ENCODE measurements around the gene CHMP1A. TPM values are rescaled to one million over a fixed set of nuclear protein-coding genes. Genes with fewer than 3 reads are reported as not detected.

The CHMP1A gene
- total RNA-seq, 4 donors from 2014 or later, result 40.4 to 64.3 (median 50.3) TPM

DNA sequence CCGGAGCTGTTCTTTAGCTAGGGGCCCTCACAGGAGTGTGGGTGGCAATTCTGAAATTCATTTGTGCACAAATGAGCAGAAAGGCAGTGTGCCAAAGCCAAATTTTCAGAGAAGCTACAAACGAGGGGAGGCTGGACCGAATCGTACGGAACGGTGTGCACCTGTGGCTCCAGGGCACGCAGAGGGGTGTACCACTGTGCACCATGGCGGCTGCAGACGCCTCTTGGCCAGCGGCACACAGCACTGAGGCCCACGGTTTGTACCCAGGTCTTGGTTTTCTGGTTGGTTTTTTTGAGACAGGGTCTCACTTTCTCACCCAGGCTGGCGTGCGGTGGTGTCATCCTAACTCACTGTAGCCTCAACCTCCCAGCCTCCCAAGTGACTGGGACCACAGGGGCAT is 14.9 kb downstream of the CHMP1A start:
- TF ChIP-seq CTCF (IDR thresholded peaks at IDR 0.05; ENCODE audit: low read depth), result no peak

DNA sequence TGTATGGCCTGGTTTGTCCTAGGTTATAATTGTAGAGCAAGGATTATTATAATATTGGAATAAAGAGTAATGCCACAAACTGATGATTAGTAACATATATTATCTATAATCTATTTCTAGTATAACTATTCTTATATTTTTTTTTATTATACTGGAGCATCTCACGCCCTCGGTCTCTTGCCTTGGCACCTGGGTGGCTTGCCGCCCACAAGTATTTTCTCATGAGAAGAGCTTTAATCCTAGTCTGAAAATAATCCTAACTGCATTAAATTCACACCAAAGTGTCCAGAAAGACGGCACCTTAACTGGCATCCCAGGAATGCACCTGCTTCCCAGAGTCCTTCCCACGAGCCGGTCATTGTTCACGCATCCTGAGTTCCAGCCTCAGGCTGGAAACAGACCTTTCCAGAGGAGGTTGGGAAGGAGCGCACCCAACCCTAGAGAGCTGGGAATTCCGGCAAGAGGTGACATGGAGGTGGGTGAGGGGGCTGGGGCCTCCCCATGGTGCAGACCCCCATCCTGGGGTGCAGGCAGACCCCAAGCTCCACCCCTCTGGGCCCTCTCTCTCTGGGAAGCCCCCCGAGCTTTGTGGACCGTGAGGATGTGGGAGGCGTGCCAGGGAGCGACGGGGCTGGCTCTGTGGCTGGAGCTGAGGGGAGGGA is 15.9 kb downstream of the CHMP1A start:
- no peak for TF ChIP-seq CTCF (IDR thresholded peaks at IDR 0.05; ENCODE audit: low read depth)

- no peak for TF ChIP-seq CTCF (IDR thresholded peaks at IDR 0.05; ENCODE audit: low read depth)
Measured at GRCh38 chr16:89639385-89639784, 18.1 kb downstream of the CHMP1A start.

DNA sequence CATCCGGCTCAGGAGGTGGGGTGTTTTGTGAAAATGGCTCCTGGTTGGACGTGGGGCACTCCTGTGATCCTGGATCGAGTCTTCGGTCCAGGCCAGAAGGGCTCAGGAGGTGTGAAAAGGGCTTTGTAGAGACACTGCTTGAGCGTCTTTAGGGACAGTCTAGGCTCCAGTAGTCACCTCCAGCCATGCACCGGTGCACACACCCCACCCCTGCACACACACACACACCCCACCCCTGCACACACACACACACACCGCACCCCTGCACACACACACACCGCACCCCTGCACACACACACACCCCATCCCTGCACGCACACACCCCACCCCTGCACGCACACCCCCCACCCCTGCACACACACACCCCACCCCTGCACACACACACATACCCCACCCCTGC is 19.1 kb downstream of the CHMP1A start:
- no peak for TF ChIP-seq CTCF (IDR thresholded peaks at IDR 0.05; ENCODE audit: low read depth)

- no peak for TF ChIP-seq CTCF (IDR thresholded peaks at IDR 0.05; ENCODE audit: low read depth)
Measured at GRCh38 chr16:89637379-89637778, 20.1 kb downstream of the CHMP1A start.

DNA sequence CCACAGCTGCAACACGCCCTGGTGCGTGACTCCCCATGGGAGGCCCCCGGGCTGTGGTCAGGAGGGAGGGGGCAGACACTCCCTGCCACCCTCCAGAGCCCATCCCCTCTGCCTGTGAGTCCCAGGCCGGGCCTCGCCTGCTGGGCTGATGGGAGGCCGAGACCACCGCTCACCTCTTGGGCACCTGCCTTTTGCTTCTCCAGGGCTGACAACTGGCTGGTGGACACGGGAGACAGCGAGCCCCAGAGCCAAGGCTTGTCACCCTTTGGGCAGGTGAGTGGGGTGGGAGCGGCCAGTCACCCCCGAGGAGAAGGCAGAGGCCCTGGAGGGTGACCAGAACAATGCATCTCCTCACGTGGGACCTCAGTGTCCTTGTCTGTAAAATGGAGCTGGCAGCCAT is 20.8 kb downstream of the CHMP1A start:
- TF ChIP-seq CTCF (IDR thresholded peaks at IDR 0.05; ENCODE audit: low read depth), result no peak

DNA sequence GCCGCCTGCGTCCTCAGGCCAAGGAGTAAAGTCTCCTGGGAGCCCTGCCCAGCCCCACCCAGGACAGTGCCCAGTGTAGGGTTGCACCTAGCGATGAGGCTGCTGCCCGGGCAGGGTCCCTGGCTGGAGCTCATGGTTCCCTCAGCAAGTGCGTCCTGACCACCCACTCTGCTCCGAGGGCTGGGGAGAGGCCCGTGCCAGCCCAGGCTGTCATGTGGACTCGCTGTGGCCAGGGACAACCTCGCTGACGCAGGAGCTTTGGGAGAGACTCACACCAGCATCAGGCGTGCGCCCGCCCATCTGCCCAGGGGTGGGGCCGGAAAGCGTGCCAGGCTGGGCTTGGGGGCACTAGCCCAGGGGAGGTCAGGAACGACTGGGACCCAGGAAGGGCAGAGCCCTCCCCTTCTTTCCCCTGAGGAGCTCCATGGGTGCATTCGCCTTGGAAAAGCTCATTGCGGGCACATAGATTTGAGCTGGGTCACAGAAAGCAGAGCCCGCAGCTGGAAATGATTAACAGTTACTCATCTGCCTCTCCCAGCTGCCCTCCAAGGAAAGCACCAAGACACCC is 24.4 kb downstream of the CHMP1A start:
- no peak for TF ChIP-seq CTCF (IDR thresholded peaks at IDR 0.05; ENCODE audit: low read depth)

Measured in subcutaneous adipose tissue (tissue), 4 donors.